ENCODE measurements around the gene ALS2. TPM values are rescaled to one million over a fixed set of nuclear protein-coding genes. Genes with fewer than 3 reads are reported as not detected.

Gene ALS2
- total RNA-seq, 2 donors from 2014 or later = 8.0 to 11.7 TPM

GRCh38 chr2:201790989-201791388 is 10.3 kb upstream of the ALS2 start:
- H3K36me3 ChIP-seq = no peaks in the 10 kb centered on the region
- H3K9ac ChIP-seq (ENCODE audit: low read depth in 2 of 2, low read length in 2 of 2) = no peak overlapping the region
- intact Hi-C loops (cut with DNase I) = no loop called here
- H3K27me3 ChIP-seq = peaks cover 4% of the 10 kb centered on the region
- no peak overlapping the region for H3K27ac ChIP-seq
- H3K9me3 ChIP-seq = no peaks in the 10 kb centered on the region
- no peak for TF ChIP-seq CTCF (IDR thresholded peaks at IDR 0.05)
- DNase-seq = no peak
- H3K4me1 ChIP-seq = no peaks in the 10 kb centered on the region
- no peak overlapping the region for H3K4me3 ChIP-seq

- intact Hi-C loops (cut with DNase I) = no loop called here
- Histone ChIP-seq H3K27me3 (no peaks in the 10 kb centered on the region), H3K4me1 (no peaks in the 10 kb centered on the region), H3K9ac (ENCODE audit: low read depth in 2 of 2, low read length in 2 of 2) (no peak overlapping the region), H3K9me3 (no peaks in the 10 kb centered on the region), H3K4me3 (no peak overlapping the region), H3K36me3 (no peaks in the 10 kb centered on the region), H3K27ac (no peak overlapping the region)
- TF ChIP-seq CTCF (IDR thresholded peaks at IDR 0.05) = no peak
- no peak for DNase-seq
Measured at GRCh38 chr2:201790291-201790690, 9.6 kb upstream of the ALS2 start.

GRCh38 chr2:201789395-201789794 is 8.7 kb upstream of the ALS2 start:
- no peaks in the 10 kb centered on the region for H3K36me3 ChIP-seq

GRCh38 chr2:201788371-201788770 is 7.6 kb upstream of the ALS2 start:
- Histone ChIP-seq H3K36me3 (no peaks in the 10 kb centered on the region), H3K9ac (ENCODE audit: low read depth in 2 of 2, low read length in 2 of 2) (no peak overlapping the region), H3K4me1 (no peaks in the 10 kb centered on the region), H3K27me3 (no peaks in the 10 kb centered on the region), H3K4me3 (no peak overlapping the region), H3K9me3 (no peaks in the 10 kb centered on the region), H3K27ac (no peak overlapping the region)
- no peak for TF ChIP-seq CTCF (IDR thresholded peaks at IDR 0.05)
- no peak for DNase-seq
- intact Hi-C loops (cut with DNase I) = no loop called here

More at GRCh38 chr2:201789395-201789794, 8.7 kb upstream of the ALS2 start:
- no peak for TF ChIP-seq CTCF (IDR thresholded peaks at IDR 0.05)
- Histone ChIP-seq H3K4me1 (no peaks in the 10 kb centered on the region), H3K9me3 (no peaks in the 10 kb centered on the region), H3K4me3 (no peak overlapping the region), H3K9ac (ENCODE audit: low read depth in 2 of 2, low read length in 2 of 2) (no peak overlapping the region), H3K27ac (no peak overlapping the region), H3K27me3 (no peaks in the 10 kb centered on the region)
- intact Hi-C loops (cut with DNase I) = no loop called here
- no peak for DNase-seq

- intact Hi-C loops (cut with DNase I) = no loop called here
- no peaks in the 10 kb centered on the region for H3K36me3 ChIP-seq
- no peak overlapping the region for H3K27ac ChIP-seq
- H3K27me3 ChIP-seq = no peaks in the 10 kb centered on the region
- no peak overlapping the region for H3K4me3 ChIP-seq
- H3K9ac ChIP-seq (ENCODE audit: low read depth in 2 of 2, low read length in 2 of 2) = no peak overlapping the region
- no peaks in the 10 kb centered on the region for H3K4me1 ChIP-seq
- H3K9me3 ChIP-seq = no peaks in the 10 kb centered on the region
- TF ChIP-seq CTCF (IDR thresholded peaks at IDR 0.05) = no peak
- DNase-seq = no peak
Measured at GRCh38 chr2:201786471-201786870, 5.7 kb upstream of the ALS2 start.

GRCh38 chr2:201785135-201785534 is 4.4 kb upstream of the ALS2 start:
- DNase-seq = no peak
- no peaks in the 10 kb centered on the region for H3K36me3 ChIP-seq
- intact Hi-C loops (cut with DNase I) = no loop called here
- H3K9me3 ChIP-seq = no peaks in the 10 kb centered on the region
- no peaks in the 10 kb centered on the region for H3K27me3 ChIP-seq
- no peaks in the 10 kb centered on the region for H3K4me1 ChIP-seq
- H3K27ac ChIP-seq = no peak overlapping the region
- no peak for TF ChIP-seq CTCF (IDR thresholded peaks at IDR 0.05)
- no peak overlapping the region for H3K9ac ChIP-seq (ENCODE audit: low read depth in 2 of 2, low read length in 2 of 2)
- no peak overlapping the region for H3K4me3 ChIP-seq

All from colonic mucosa (tissue), 4 donors.